HG02588 (cell line): ENCODE results near the gene SOWAHA.

Experiments used
- ATAC-seq: cut with Tn5 transposase; IDR thresholded peaks from one replicate; pipeline ENCODE4 v1.9.1; 2021; ENCODE audit warnings: mild to moderate bottlenecking, moderate library complexity; ENCODE audit not compliant: unreplicated experiment

SOWAHA gene

GRCh38 chr5:132812781-132813598 is at the start of gene SOWAHA:
SOWAHA (plus strand) TSS chr5:132813302; CDS start chr5:132813622, 320 bp downstream.
- ATAC-seq = no peak

GRCh38 chr5:132764051-132764450 is 49.1 kb upstream of the SOWAHA start:
- ATAC-seq = no peak

- ATAC-seq = no peak
Observed at GRCh38 chr5:132764671-132765238, 48.3 kb upstream of the SOWAHA start.

- ATAC-seq = no peak
Observed at GRCh38 chr5:132765311-132766019, 47.6 kb upstream of the SOWAHA start.

GRCh38 chr5:132766020-132766805 is 46.9 kb upstream of the SOWAHA start:
- no peak for ATAC-seq

- ATAC-seq = no peak
Observed at GRCh38 chr5:132766806-132767055, 46.4 kb upstream of the SOWAHA start.

- ATAC-seq = no peak
Observed at GRCh38 chr5:132767150-132767549, 46.0 kb upstream of the SOWAHA start.

GRCh38 chr5:132768485-132768868 is 44.6 kb upstream of the SOWAHA start:
- no peak for ATAC-seq

- no peak for ATAC-seq
Observed at GRCh38 chr5:132770476-132771159, 42.5 kb upstream of the SOWAHA start.

GRCh38 chr5:132771503-132771998 is 41.6 kb upstream of the SOWAHA start:
- ATAC-seq = no peak

- no peak for ATAC-seq
Observed at GRCh38 chr5:132772291-132773070, 40.6 kb upstream of the SOWAHA start.

GRCh38 chr5:132773114-132773513 is 40.0 kb upstream of the SOWAHA start:
- no peak for ATAC-seq

- no peak for ATAC-seq
Observed at GRCh38 chr5:132773601-132774355, 39.3 kb upstream of the SOWAHA start.

- ATAC-seq = no peak
Observed at GRCh38 chr5:132774406-132774805, 38.7 kb upstream of the SOWAHA start.

GRCh38 chr5:132774896-132775295 is 38.2 kb upstream of the SOWAHA start:
- ATAC-seq = no peak

GRCh38 chr5:132775476-132775961 is 37.6 kb upstream of the SOWAHA start:
- no peak for ATAC-seq

- ATAC-seq = peak; percentile 24
Observed at GRCh38 chr5:132776131-132776937, 36.8 kb upstream of the SOWAHA start.

- no peak for ATAC-seq
Observed at GRCh38 chr5:132776938-132777208, 36.2 kb upstream of the SOWAHA start.
